ENCODE measurements around the gene OR8J3.

The OR8J3 gene

GRCh38 chr11:56089697-56090096, 50.3 kb downstream of the OR8J3 start:
- no peak for DNase-seq (ENCODE audit: low spot score)
- no peak overlapping the region for H3K27ac ChIP-seq
- ChIA-PET POLR2A (ENCODE audit: low non-redundant PET) (no interaction called here), CTCF (no interaction called here)
- no peak for TF ChIP-seq CTCF (conservative IDR thresholded peaks at IDR 0.05; ENCODE audit: low read depth)
